Activated naive CD4-positive, alpha-beta T cell treated with anti-CD3 and anti-CD28 coated beads, Interleukin-2, amount 50 U/mL, for 24 hours (primary cell): ENCODE results near the gene RNF223.
"Not testable (repeated sequence)": the region's sequence is repeated elsewhere in the genome, so short reads cannot be mapped to it uniquely, and the experiment has no call there.

Experiments used
- H3K27ac Mint-ChIP-seq: one replicate; pipeline ENCODE4 v1.8.0; 2021; ENCODE audit warnings: mild to moderate bottlenecking, mixed read lengths
- H3K27me3 Mint-ChIP-seq: one replicate; pipeline ENCODE4 v1.8.0; 2021; ENCODE audit warnings: mixed read lengths
- H3K36me3 Mint-ChIP-seq: one replicate; pipeline ENCODE4 v1.8.0; 2021; ENCODE audit warnings: mixed read lengths
- H3K4me1 Mint-ChIP-seq: one replicate; pipeline ENCODE4 v1.8.0; 2021; ENCODE audit warnings: mixed read lengths
- H3K4me3 Mint-ChIP-seq: one replicate; pipeline ENCODE4 v1.8.0; 2021; ENCODE audit warnings: mild to moderate bottlenecking, mixed read lengths
- H3K9me3 Mint-ChIP-seq: one replicate; pipeline ENCODE4 v1.8.0; 2021; ENCODE audit warnings: mixed read lengths

RNF223 gene

GRCh38 chr1:1040004-1040991 lies 33.8 kb downstream of the RNF223 start:
- Mint-ChIP-seq H3K4me3 (peak overlapping the region; percentile 62), H3K27ac (no peak overlapping the region), H3K27me3 (no peaks in the 10 kb centered on the region), H3K9me3 (no peaks in the 10 kb centered on the region), H3K4me1 (peaks cover 17% of the 10 kb centered on the region), H3K36me3 (no peaks in the 10 kb centered on the region)

GRCh38 chr1:1039145-1039910 lies 34.8 kb downstream of the RNF223 start:
- H3K36me3 Mint-ChIP-seq: no peaks in the 10 kb centered on the region
- H3K9me3 Mint-ChIP-seq: no peaks in the 10 kb centered on the region
- no peak overlapping the region for H3K27ac Mint-ChIP-seq
- H3K4me3 Mint-ChIP-seq: peak overlapping the region; percentile 62
- H3K4me1 Mint-ChIP-seq: peaks cover 17% of the 10 kb centered on the region
- no peaks in the 10 kb centered on the region for H3K27me3 Mint-ChIP-seq

- H3K27me3 Mint-ChIP-seq: no peaks in the 10 kb centered on the region
- no peak overlapping the region for H3K4me3 Mint-ChIP-seq
- H3K4me1 Mint-ChIP-seq: peaks cover 17% of the 10 kb centered on the region
- no peaks in the 10 kb centered on the region for H3K36me3 Mint-ChIP-seq
- H3K27ac Mint-ChIP-seq: no peak overlapping the region
- H3K9me3 Mint-ChIP-seq: no peaks in the 10 kb centered on the region
Measured at GRCh38 chr1:1038694-1039093, 35.4 kb downstream of the RNF223 start.

GRCh38 chr1:1037366-1038327 lies 36.5 kb downstream of the RNF223 start:
- H3K27me3 Mint-ChIP-seq: no peaks in the 10 kb centered on the region
- H3K4me3 Mint-ChIP-seq: no peak overlapping the region
- H3K9me3 Mint-ChIP-seq: no peaks in the 10 kb centered on the region
- no peak overlapping the region for H3K27ac Mint-ChIP-seq
- H3K4me1 Mint-ChIP-seq: peaks cover 17% of the 10 kb centered on the region
- H3K36me3 Mint-ChIP-seq: no peaks in the 10 kb centered on the region

DNA sequence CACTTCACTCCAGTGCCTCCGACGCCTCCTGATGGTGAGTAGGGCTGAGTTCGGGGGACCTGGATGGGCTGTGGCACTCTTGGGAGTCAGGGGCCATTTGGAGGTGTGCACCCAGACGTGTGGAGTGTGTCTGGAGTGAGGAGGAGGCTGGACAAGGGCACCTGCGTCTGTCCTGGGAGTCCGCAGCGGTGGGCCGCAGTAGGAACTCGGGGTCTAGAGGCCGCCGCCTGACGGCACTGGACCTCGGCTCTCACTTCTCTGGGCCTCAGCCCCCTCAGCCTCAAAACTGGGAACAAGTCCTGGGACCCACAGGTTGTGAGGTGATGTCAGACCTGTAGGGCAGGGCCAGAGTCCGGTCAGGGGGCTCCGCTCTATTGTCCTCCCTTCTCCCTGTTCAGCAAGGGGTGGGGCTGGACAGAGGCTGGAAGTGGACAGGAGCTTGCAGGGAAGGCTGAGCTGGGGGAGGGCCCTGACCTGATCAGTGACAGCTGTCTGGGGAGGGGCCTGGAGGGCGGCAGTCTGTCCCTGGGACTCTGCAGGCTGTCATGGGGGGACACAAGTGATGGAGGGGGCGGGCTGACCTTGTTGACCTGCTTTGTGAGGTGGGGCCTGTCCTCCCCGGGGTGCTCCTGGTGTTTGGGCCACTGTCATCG lies 38.7 kb downstream of the RNF223 start:
- Mint-ChIP-seq H3K4me3 (no peak overlapping the region), H3K36me3 (no peaks in the 10 kb centered on the region), H3K4me1 (peaks cover 22% of the 10 kb centered on the region), H3K9me3 (no peaks in the 10 kb centered on the region), H3K27ac (no peak overlapping the region), H3K27me3 (no peaks in the 10 kb centered on the region)

DNA sequence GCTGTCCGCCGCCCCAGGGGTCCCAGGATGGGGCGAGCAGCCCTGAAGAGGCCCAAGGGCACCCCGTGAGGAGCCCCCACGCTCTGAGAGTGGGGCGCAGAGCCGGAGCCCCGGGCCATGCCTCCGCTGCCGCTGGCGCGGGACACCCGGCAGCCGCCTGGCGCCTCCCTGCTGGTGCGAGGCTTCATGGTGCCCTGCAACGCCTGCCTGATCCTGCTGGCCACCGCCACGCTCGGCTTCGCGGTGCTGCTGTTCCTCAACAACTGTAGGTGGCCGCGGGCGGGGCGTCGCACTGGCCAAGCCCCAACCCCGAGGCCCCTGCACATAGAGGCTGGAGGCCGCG lies 39.7 kb downstream of the RNF223 start:
- Mint-ChIP-seq H3K27ac (no peak overlapping the region), H3K36me3 (no peaks in the 10 kb centered on the region), H3K9me3 (no peaks in the 10 kb centered on the region), H3K4me1 (peaks cover 17% of the 10 kb centered on the region), H3K27me3 (no peaks in the 10 kb centered on the region), H3K4me3 (peak overlapping the region; percentile 58)

- H3K4me3 Mint-ChIP-seq: peak overlapping the region; percentile 57
Measured at GRCh38 chr1:1033731-1034438, 40.2 kb downstream of the RNF223 start.

DNA sequence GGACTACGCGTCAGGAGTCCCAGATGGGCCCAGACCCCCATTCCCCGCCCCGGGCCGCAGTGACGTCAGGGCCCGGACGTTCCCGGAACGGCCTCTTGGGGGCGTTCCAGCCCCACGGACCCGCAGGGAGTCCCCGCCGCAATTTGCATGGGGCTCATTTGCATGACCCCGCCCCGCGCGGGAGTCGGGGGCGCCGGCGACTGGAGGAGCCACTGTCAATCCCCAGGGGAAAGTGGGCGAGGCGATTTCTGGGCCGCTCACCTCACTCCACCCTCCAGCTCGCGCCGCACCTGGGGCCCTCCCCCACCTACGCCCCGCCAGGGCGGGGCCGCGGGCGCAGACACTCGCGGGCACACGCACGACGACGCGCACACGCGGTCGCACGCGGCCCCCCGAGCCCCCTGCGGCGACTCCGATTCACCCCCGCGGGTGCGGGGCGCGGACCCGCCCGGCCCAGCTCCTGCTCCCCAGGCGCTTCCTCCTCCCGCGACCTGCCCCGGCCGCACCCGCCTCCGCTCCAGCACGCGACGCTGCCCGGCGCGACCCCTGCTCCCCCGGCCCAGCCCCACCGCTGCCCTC lies 41.0 kb downstream of the RNF223 start:
- Mint-ChIP-seq H3K9me3 (no peaks in the 10 kb centered on the region), H3K27ac (no peak overlapping the region), H3K4me3 (peak overlapping the region; percentile 70), H3K27me3 (no peaks in the 10 kb centered on the region), H3K36me3 (no peaks in the 10 kb centered on the region), H3K4me1 (peaks cover 5% of the 10 kb centered on the region)

More at GRCh38 chr1:1033731-1034438, 40.2 kb downstream of the RNF223 start:
- Mint-ChIP-seq H3K36me3 (no peaks in the 10 kb centered on the region), H3K9me3 (no peaks in the 10 kb centered on the region), H3K27ac (no peak overlapping the region), H3K27me3 (no peaks in the 10 kb centered on the region), H3K4me1 (peaks cover 12% of the 10 kb centered on the region)

DNA sequence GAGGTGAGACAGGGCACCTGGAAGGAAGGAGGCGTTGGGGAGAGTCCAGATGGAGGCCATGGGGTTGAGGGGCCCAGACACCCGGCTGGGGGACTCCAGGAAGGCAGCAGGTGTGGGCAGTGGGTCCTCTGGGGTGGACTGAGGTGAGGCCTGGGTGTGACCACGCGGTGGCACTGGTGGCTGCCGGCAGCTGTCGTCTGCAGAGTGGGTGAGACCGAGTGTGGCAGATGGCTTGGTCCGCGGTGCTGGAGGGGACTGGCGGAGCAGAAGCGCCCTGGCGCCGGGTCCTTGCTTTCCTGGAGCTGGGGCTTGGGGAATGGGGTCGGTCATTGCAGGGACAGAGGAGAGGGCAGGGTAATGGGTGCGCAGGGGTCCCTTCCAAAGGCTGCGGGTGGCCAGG lies 41.7 kb downstream of the RNF223 start:
- no peak overlapping the region for H3K27ac Mint-ChIP-seq
- H3K36me3 Mint-ChIP-seq: no peaks in the 10 kb centered on the region
- H3K27me3 Mint-ChIP-seq: no peaks in the 10 kb centered on the region
- peak overlapping the region; percentile 58 for H3K4me3 Mint-ChIP-seq
- no peaks in the 10 kb centered on the region for H3K9me3 Mint-ChIP-seq
- H3K4me1 Mint-ChIP-seq: peaks cover 5% of the 10 kb centered on the region

DNA sequence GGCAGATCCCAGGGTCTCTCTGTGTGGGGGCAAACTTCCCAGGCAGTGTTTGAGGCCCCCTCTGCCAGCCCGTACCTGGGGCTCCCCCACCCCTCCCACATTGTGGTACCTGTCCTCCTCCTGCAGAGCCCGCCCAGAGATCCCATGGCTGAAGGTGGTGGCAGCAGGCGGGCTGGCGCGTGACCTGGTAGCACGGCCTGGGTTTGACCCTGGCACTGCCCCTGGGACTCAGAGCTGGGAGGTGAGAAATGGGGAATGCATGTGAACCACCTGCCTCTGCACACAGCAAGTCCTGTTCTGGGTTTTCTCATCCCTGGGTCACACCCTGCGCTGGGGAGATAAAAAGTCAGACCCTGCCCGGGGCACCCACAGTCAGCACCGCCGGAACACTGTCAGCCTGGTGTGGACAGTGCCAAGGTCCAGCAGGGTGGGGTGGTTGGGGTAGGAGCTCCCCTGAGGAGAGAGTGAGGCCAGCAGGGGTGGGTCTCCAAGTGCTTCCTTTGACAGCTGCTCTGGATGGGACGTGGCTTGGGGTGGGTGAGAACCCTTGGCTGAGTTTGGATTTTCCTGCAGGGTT lies 42.4 kb downstream of the RNF223 start:
- H3K4me3 Mint-ChIP-seq: peak overlapping the region; percentile 58
- H3K9me3 Mint-ChIP-seq: no peaks in the 10 kb centered on the region
- peak overlapping the region; percentile 41 for H3K27ac Mint-ChIP-seq

DNA sequence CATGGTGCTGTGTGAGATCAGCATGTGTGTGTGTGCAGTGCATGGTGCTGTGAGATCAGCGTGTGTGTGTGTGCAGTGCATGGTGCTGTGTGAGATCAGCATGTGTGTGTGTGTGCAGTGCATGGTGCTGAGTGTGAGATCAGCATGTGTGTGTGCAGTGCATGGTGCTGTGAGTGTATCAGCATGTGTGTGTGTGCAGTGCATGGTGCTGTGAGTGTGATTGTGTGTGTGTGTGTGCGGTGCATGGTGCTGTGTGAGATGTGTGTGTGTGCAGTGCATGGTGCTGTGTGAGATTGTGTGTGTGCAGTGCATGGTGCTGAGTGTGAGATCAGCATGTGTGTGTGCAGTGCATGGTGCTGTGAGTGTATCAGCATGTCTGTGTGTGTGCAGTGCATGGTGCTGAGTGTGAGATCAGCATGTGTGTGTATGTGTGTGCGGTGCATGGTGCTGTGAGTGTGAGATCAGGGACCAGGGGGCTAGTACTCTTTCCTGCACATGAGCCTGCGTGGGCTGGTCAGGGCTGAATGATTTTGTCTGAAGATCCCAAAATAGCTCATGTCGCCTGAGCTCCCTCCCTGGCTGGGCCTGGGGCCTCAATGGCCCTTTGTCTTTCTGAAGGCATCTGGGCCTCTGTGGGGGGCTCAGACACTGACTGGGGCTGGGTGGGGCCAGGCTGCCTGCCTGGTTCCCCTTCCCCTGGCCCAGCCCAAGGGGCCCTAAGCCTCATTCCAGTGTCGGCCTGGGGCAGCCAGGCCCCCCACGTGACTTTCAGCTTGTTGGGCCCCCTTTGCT lies 43.0 kb downstream of the RNF223 start:
- H3K27ac Mint-ChIP-seq, H3K36me3 Mint-ChIP-seq, H3K4me1 Mint-ChIP-seq, H3K9me3 Mint-ChIP-seq, H3K4me3 Mint-ChIP-seq, H3K27me3 Mint-ChIP-seq: not testable (repeated sequence)

More for the DNA sequence above, 42.4 kb downstream of the RNF223 start:
- H3K27me3 Mint-ChIP-seq: no peaks in the 10 kb centered on the region
- no peaks in the 10 kb centered on the region for H3K36me3 Mint-ChIP-seq
- peaks cover 5% of the 10 kb centered on the region for H3K4me1 Mint-ChIP-seq

DNA sequence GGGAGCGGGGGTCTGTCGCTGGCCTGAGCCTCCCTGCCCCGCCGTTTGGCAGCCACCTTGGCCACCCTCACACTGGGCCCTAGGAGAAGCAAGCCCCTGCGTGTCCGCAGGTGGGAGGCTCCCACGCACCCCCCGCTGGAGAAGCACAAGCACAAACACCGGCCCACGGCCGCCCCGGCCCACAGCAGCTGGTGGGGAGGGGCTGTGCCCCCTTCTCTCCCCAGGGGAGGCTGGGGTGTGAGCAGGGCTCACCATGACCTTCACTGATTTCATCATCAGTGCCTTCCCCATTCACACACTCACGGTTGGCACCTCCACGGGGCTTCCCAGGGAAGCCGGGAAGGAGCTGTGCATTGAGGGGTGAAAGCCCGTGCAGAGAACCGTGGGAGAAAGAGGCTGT lies 46.3 kb downstream of the RNF223 start:
- Mint-ChIP-seq H3K27me3 (no peaks in the 10 kb centered on the region), H3K4me3 (no peak overlapping the region), H3K36me3 (no peaks in the 10 kb centered on the region)

More for the DNA sequence above, 46.3 kb downstream of the RNF223 start:
- no peak overlapping the region for H3K27ac Mint-ChIP-seq
- H3K4me1 Mint-ChIP-seq: peaks cover 5% of the 10 kb centered on the region
- H3K9me3 Mint-ChIP-seq: no peaks in the 10 kb centered on the region
